Erythroblast (primary cell): ENCODE data around the gene RAB27B.

Experiments
- GATA1 ChIP-seq: IDR thresholded peaks from 2 replicates; pipeline ENCODE4 v1.6.1; 2011; ENCODE audit warnings: low read depth, mild to moderate bottlenecking, control low read depth, low read length, moderate library complexity
- POLR2A ChIP-seq: IDR thresholded peaks from 2 replicates; pipeline ENCODE4 v1.6.1; 2011; ENCODE audit warnings: mild to moderate bottlenecking, low read length

GRCh38 chr18:54932472-54932871, 104.2 kb downstream of the RAB27B start:
- no peak for TF ChIP-seq POLR2A
- no peak for TF ChIP-seq GATA1
